Measurements from ENCODE around the gene EXOG. TPM values are rescaled to one million over a fixed set of nuclear protein-coding genes. Genes with fewer than 3 reads are reported as not detected.

Gene EXOG
- total and polyA plus RNA-seq, 4 donors, result 3.1 to 16.5 (median 11.1) TPM

GRCh38 chr3:38575279-38575843 lies 79.2 kb downstream of the EXOG start:
- Histone ChIP-seq H3K9me3 (ENCODE audit: control insufficient read depth in 4 of 4, insufficient read depth in 3 of 4, low read length in 3 of 4) (peaks cover 0 to 8% (median 0%) of the 10 kb centered on the region in 4 donors), H3K27me3 (ENCODE audit: control insufficient read depth in 3 of 3, insufficient read depth in 3 of 3, low read length in 2 of 3) (no peaks in the 10 kb centered on the region), H3K4me3 (no peak overlapping the region), H3K27ac (ENCODE audit: low read depth in 1 of 2, low read length in 1 of 2) (no peak overlapping the region), H3K4me1 (ENCODE audit: control insufficient read depth in 5 of 5, insufficient read depth in 5 of 5, low read length in 5 of 5) (no peaks in the 10 kb centered on the region), H3K36me3 (ENCODE audit: control insufficient read depth in 4 of 4, insufficient read depth in 4 of 4, low read length in 4 of 4) (no peaks in the 10 kb centered on the region), H3K9ac (ENCODE audit: insufficient read depth in 1 of 2, low read length in 2 of 2) (no peak overlapping the region)
- no peak for ATAC-seq (ENCODE audit: insufficient read depth, low FRiP score)
- DNase-seq, result no peak
- 90 to 92% methylated on average over 18 of the region's 18 CpGs for WGBS, 2 donors
- no peak for TF ChIP-seq CTCF (IDR thresholded peaks at IDR 0.05; ENCODE audit: control extremely low read depth, extremely low read depth)

Small RNA genes lying within 50 kb of the gene (small RNA-seq; reads per million reads assigned to genes)
- gene RF00019 (ENCODE audit: low replicate concordance), result not detected

Other genes with a start within 250 kb of the EXOG start
- gene SLC22A13, start 230.5 kb upstream of the EXOG start, total RNA-seq, result under 1 TPM in 1 of 2 donors, not detected in 1; 0.64 TPM
- gene SLC22A13, start 230.5 kb upstream of the EXOG start, polyA plus RNA-seq, result under 1 TPM; 0.08 to 0.20 TPM
- gene SLC22A14, start 214.0 kb upstream of the EXOG start, total RNA-seq, result not detected
- under 1 TPM; 0.06 to 0.07 TPM for gene SLC22A14, start 214.0 kb upstream of the EXOG start, polyA plus RNA-seq
- gene XYLB, start 149.6 kb upstream of the EXOG start, total RNA-seq, result 1 to 10 TPM; 5.1 to 5.8 TPM
- 1 to 10 TPM in 1 of 2 donors, under 1 TPM in 1; 0.89 to 1.3 TPM for gene XYLB, start 149.6 kb upstream of the EXOG start, polyA plus RNA-seq
- 10 to 100 TPM in 1 of 2 donors, 1 to 10 TPM in 1; 5.9 to 16.0 TPM for gene ACVR2B, start 42.5 kb upstream of the EXOG start, total RNA-seq
- 1 to 10 TPM in 1 of 2 donors, under 1 TPM in 1; 0.80 to 1.2 TPM for gene ACVR2B, start 42.5 kb upstream of the EXOG start, polyA plus RNA-seq
- 1 to 10 TPM in 1 of 2 donors, under 1 TPM in 1; 0.68 to 2.5 TPM for gene SCN5A, start 153.3 kb downstream of the EXOG start, total RNA-seq
- gene SCN5A, start 153.3 kb downstream of the EXOG start, polyA plus RNA-seq, result under 1 TPM; 0.02 to 0.06 TPM

Data from lung (tissue), 13 donors.